ENCODE data around the gene SRGAP1. TPM values are rescaled to one million over a fixed set of nuclear protein-coding genes. Genes with fewer than 3 reads are reported as not detected.

SRGAP1 gene
- total and polyA plus RNA-seq, 2 of the 13 experiments (the other 11 are each of a cell fraction or from before 2014, with no cell fraction given), result 1.6 to 3.4 TPM

- no peaks in the 10 kb centered on the region for H3K4me1 ChIP-seq (ENCODE audit: insufficient read depth, low read length)
- H3K27ac ChIP-seq (ENCODE audit: extremely low read length, insufficient read depth, low read length), result no peak overlapping the region
- BruUV-seq (replicated peaks), result no TSS peak
- no peaks in the 10 kb centered on the region; a peak in 1 of 5 replicates for H3K36me3 ChIP-seq (replicated peaks in 1 of 2; ENCODE audit: control insufficient read depth in 1 of 2, insufficient read depth in 2 of 2, low read length in 2 of 2)
- ChIA-PET POLR2A (no interaction called here), CTCF (ENCODE audit: low intra/inter-chr PET ratio, low total read pairs) (no interaction called here)
- no peak overlapping the region for H3K9ac ChIP-seq (ENCODE audit: insufficient read depth, low read depth, low read length)
- intact Hi-C loops (cut with micrococcal nuclease; ENCODE audit: unreplicated experiment) (loop anchor here (1.0 kb wide), 1 partner anchor 235 kb away; no protein-coding TSS in a partner anchor), in situ Hi-C loops (cut with HindIII; ENCODE audit: extremely low pct_ligation_motif_present, low pct_unique_long_range_greater_than_20kb) (no loop called here)
- no peak overlapping the region for H3K4me2 ChIP-seq (ENCODE audit: low read depth, low read length)
- H4K20me1 ChIP-seq (ENCODE audit: insufficient read depth, low read length), result no peaks in the 10 kb centered on the region
- peak; percentile 52; the same call in 1 of the 3 replicates for ATAC-seq
- H3K79me2 ChIP-seq (ENCODE audit: insufficient read depth, low read length), result no peaks in the 10 kb centered on the region
- no peak for FAIRE-seq
- no peak overlapping the region for H3K4me3 ChIP-seq (replicated peaks in 1 of 3; ENCODE audit: insufficient read depth in 1 of 3, low read depth in 2 of 3, low read length in 3 of 3)
- no peak overlapping the region for H2AFZ ChIP-seq (ENCODE audit: low read length)
- TF ChIP-seq AHR (CRISPR knock-in tag; IDR thresholded peaks at IDR 0.05) (no peak), STAG1 (CRISPR knock-in tag; IDR thresholded peaks at IDR 0.05) (peak; percentile 12; the same call in 1 of the 2 replicates)
- H3K27me3 ChIP-seq (ENCODE audit: control insufficient read depth in 1 of 2, insufficient read depth in 2 of 2, low read length in 2 of 2), result no peaks in the 10 kb centered on the region
- no peaks in the 10 kb centered on the region for H3K9me3 ChIP-seq (ENCODE audit: low read length)
- DNase-seq (ENCODE audit: low spot score), result peak; percentile 6
Observed at GRCh38 chr12:64077922-64078321, 233.4 kb downstream of the SRGAP1 start.

GRCh38 chr12:64080319-64081007, 236.0 kb downstream of the SRGAP1 start:
- no peak overlapping the region for H3K4me3 ChIP-seq (replicated peaks in 1 of 3; ENCODE audit: insufficient read depth in 1 of 3, low read depth in 2 of 3, low read length in 3 of 3)
- no peak for FAIRE-seq

More at GRCh38 chr12:64080319-64081007, 236.0 kb downstream of the SRGAP1 start:
- no peak overlapping the region for H3K4me2 ChIP-seq (ENCODE audit: low read depth, low read length)
- no peaks in the 10 kb centered on the region for H3K9me3 ChIP-seq (ENCODE audit: low read length)
- no peak for TF ChIP-seq ARID5B (CRISPR knock-in tag; IDR thresholded peaks at IDR 0.05)
- TF ChIP-seq ZNF143 (CRISPR knock-in tag; IDR thresholded peaks at IDR 0.05), result no peak
- no peak for TF ChIP-seq TAF15 (IDR thresholded peaks at IDR 0.05; ENCODE audit: low read depth, low read length, poor library complexity, severe bottlenecking)
- no peak for TF ChIP-seq ZNF510 (CRISPR knock-in tag; IDR thresholded peaks at IDR 0.05; ENCODE audit: low read depth)
- no peak for TF ChIP-seq ZNF317 (CRISPR knock-in tag; IDR thresholded peaks at IDR 0.05)
- TF ChIP-seq TGIF2 (CRISPR knock-in tag; IDR thresholded peaks at IDR 0.05), result no peak
- TF ChIP-seq CBX2 (IDR thresholded peaks at IDR 0.05; ENCODE audit: low read depth, low read length), result no peak
- no peak for TF ChIP-seq CBX2 (CRISPR knock-in tag; IDR thresholded peaks at IDR 0.05; ENCODE audit: low read depth)
- no peak for TF ChIP-seq RAD51 (IDR thresholded peaks at IDR 0.05; ENCODE audit: borderline replicate concordance)
- no peak for TF ChIP-seq HNF1B (CRISPR knock-in tag; IDR thresholded peaks at IDR 0.05)
- no peak for TF ChIP-seq ZNF841 (CRISPR knock-in tag; IDR thresholded peaks at IDR 0.05; ENCODE audit: borderline replicate concordance)
- ATAC-seq, result no peak
- H4K20me1 ChIP-seq (ENCODE audit: insufficient read depth, low read length), result no peaks in the 10 kb centered on the region
- no peaks in the 10 kb centered on the region; a peak in 1 of 5 replicates for H3K36me3 ChIP-seq (replicated peaks in 1 of 2; ENCODE audit: control insufficient read depth in 1 of 2, insufficient read depth in 2 of 2, low read length in 2 of 2)
- H3K27ac ChIP-seq (ENCODE audit: extremely low read length, insufficient read depth, low read length), result no peak overlapping the region
- POLR2A ChIA-PET, result no interaction called here
- no peaks in the 10 kb centered on the region for H3K4me1 ChIP-seq (ENCODE audit: insufficient read depth, low read length)
- no peaks in the 10 kb centered on the region for H3K27me3 ChIP-seq (ENCODE audit: control insufficient read depth in 1 of 2, insufficient read depth in 2 of 2, low read length in 2 of 2)
- intact Hi-C loops (cut with micrococcal nuclease; ENCODE audit: unreplicated experiment), result loop anchor here (5.0 kb wide), 1 partner anchor 322 kb away; the partner anchor contains the start of gene XPOT
- in situ Hi-C loops (cut with HindIII; ENCODE audit: extremely low pct_ligation_motif_present, low pct_unique_long_range_greater_than_20kb), result no loop called here
- DNase-seq (ENCODE audit: low spot score), result no peak
- H3K9ac ChIP-seq (ENCODE audit: insufficient read depth, low read depth, low read length), result no peak overlapping the region
- 89% methylated on average over 7 of the region's 7 CpGs for WGBS (ENCODE audit: low lambda C conversion rate)
- CTCF ChIA-PET (ENCODE audit: low intra/inter-chr PET ratio, low total read pairs), result no interaction called here
- H3K79me2 ChIP-seq (ENCODE audit: insufficient read depth, low read length), result no peaks in the 10 kb centered on the region
- no peak overlapping the region for H2AFZ ChIP-seq (ENCODE audit: low read length)
- BruUV-seq (replicated peaks), result no TSS peak
